Sigmoid colon (tissue), 7 donors: ENCODE results near the gene FAM241B. TPM values are rescaled to one million over a fixed set of nuclear protein-coding genes. Genes with fewer than 3 reads are reported as not detected.

Experiments used
- DNase-seq: peaks from one replicate; pipeline ENCODE4 v3.0.0-alpha.2; 2019
- H3K27ac ChIP-seq, 4 donors: fragments of 200-600 bp; sonication (generic); one replicate each; pipeline ENCODE4 v1.5.1; 2016 to 2019; ENCODE audit warnings: mild to moderate bottlenecking in 1 of 4
- H3K27me3 ChIP-seq, 3 donors: fragments of 200-600 bp; sonication (generic); one replicate each; pipeline ENCODE4 v1.5.1; 2019; ENCODE audit warnings: mild to moderate bottlenecking in 1 of 3
- H3K36me3 ChIP-seq, 4 donors: fragments of 200-600 bp; sonication (generic); one replicate each; pipeline ENCODE4 v1.5.1; 2016 to 2019
- H3K4me1 ChIP-seq, 4 donors: fragments of 200-600 bp; sonication (generic); one replicate each; pipeline ENCODE4 v1.5.1; 2017 to 2019
- H3K4me3 ChIP-seq, 4 donors: fragments of 200-600 bp; sonication (generic); one replicate each; pipeline ENCODE4 v1.5.1; 2017 to 2019; ENCODE audit warnings: mild to moderate bottlenecking in 2 of 4, moderate library complexity in 1 of 4
- H3K9me3 ChIP-seq, 4 donors: fragments of 200-600 bp in 3 of 4; sonication (generic) in 3 of 4; one replicate each; pipeline versions ENCODE4 v1.5.1 to v1.6.1; 2013 to 2019
- CTCF ChIP-seq, 4 experiments: fragments of 450-650 bp in 3 of 4; fragments of 200-600 bp in 1 of 4; IDR thresholded peaks; one replicate each; pipeline ENCODE4 v1.5.1; 2016 to 2019; ENCODE audit warnings: antibody characterized with exemption in 4 of 4, mild to moderate bottlenecking in 3 of 4, moderate library complexity in 2 of 4
- EP300 ChIP-seq, 4 donors: sonication (generic); formaldehyde crosslinking; IDR thresholded peaks; one replicate each; pipeline ENCODE4 v1.6.1; 2017; ENCODE audit warnings: antibody characterized with exemption in 4 of 4
- POLR2A ChIP-seq, 2 donors: fragments of 450-650 bp; IDR thresholded peaks; one replicate each; pipeline ENCODE4 v1.6.1; 2016; ENCODE audit warnings: antibody characterized with exemption in 2 of 2, mild to moderate bottlenecking in 2 of 2, moderate library complexity in 2 of 2
- POLR2AphosphoS5 ChIP-seq, 4 donors: sonication (generic); formaldehyde crosslinking; IDR thresholded peaks; one replicate each; pipeline ENCODE4 v1.6.1; 2017; ENCODE audit warnings: antibody characterized with exemption in 4 of 4
- WGBS, 2 donors: extraction: QIAGEN DNeasy Blood & Tissue Kit; methylation state at CpG; one replicate each; pipeline ENCODE4 v1.1.7; 2013; 5-methylcytosine and 5-hydroxymethylcytosine counted together
- intact Hi-C: fragments of 100-400 bp; cut with DNase I; formaldehyde crosslinking; loops from one replicate; pipeline ENCODE4 v1.15.1; 2023
- polyA plus RNA-seq, 3 donors: library from polyadenylated mRNA; stranded (reverse); fragments of 200-250 nt; gene quantifications; one replicate each; pipeline ENCODE4 v1.2.3, GENCODE V29; 2013
- total RNA-seq, 4 donors: library from RNA; depleted of rRNA; stranded (reverse); fragments of >200 nt; gene quantifications; one replicate each; pipeline ENCODE4 v1.1.0, GENCODE V29; 2016
- donor health status: healthy with polysubstance abuse.
- donor health status: Bipolar disorder and iron deficiency.
- donor health status: healthy.

Gene FAM241B
- total and polyA plus RNA-seq, 7 donors, result 2.5 to 6.9 (median 3.6) TPM

- no peak overlapping the region for H3K27ac ChIP-seq
- WGBS, 2 donors, result 92 to 93% methylated on average over 5 of the region's 5 CpGs
- intact Hi-C loops, result loop anchor here (5.0 to 10.0 kb wide), 2 partner anchors 231 to 399 kb away; no protein-coding TSS in a partner anchor
These were observed 6.2 kb downstream of the FAM241B start for GRCh38 chr10:69636273-69636575.

GRCh38 chr10:69636626-69637605 lies 6.9 kb downstream of the FAM241B start:
- no peak for DNase-seq
- intact Hi-C loops, result loop anchor here (5.0 to 10.0 kb wide), 2 partner anchors 232 to 400 kb away; no protein-coding TSS in a partner anchor

More at GRCh38 chr10:69636273-69636575, 6.2 kb downstream of the FAM241B start:
- Histone ChIP-seq H3K4me1 (no peaks in the 10 kb centered on the region), H3K4me3 (no peak overlapping the region), H3K9me3 (no peaks in the 10 kb centered on the region), H3K36me3 (peaks cover 0 to 9% (median 0%) of the 10 kb centered on the region in 4 donors), H3K27me3 (no peaks in the 10 kb centered on the region)
- DNase-seq, result no peak
- no peak for TF ChIP-seq POLR2A (IDR thresholded peaks at IDR 0.05)
- no peak for TF ChIP-seq POLR2AphosphoS5 (IDR thresholded peaks at IDR 0.05)
- no peak for TF ChIP-seq EP300 (IDR thresholded peaks at IDR 0.05)
- TF ChIP-seq CTCF (IDR thresholded peaks at IDR 0.05), result no peak

GRCh38 chr10:69638642-69639041 lies 8.6 kb downstream of the FAM241B start:
- Histone ChIP-seq H3K4me3 (no peak overlapping the region), H3K9me3 (no peaks in the 10 kb centered on the region), H3K27me3 (no peaks in the 10 kb centered on the region), H3K36me3 (no peaks in the 10 kb centered on the region), H3K4me1 (no peaks in the 10 kb centered on the region), H3K27ac (no peak overlapping the region)
- TF ChIP-seq POLR2A (IDR thresholded peaks at IDR 0.05), result no peak
- no peak for TF ChIP-seq CTCF (IDR thresholded peaks at IDR 0.05)
- no peak for TF ChIP-seq EP300 (IDR thresholded peaks at IDR 0.05)
- TF ChIP-seq POLR2AphosphoS5 (IDR thresholded peaks at IDR 0.05), result no peak
- 55 to 67% methylated on average over 8 of the region's 8 CpGs for WGBS, 2 donors
- peak; percentile 12 for DNase-seq
- intact Hi-C loops, result loop anchor here (2.0 to 10.0 kb wide), 3 partner anchors 124 to 401 kb away; no protein-coding TSS in a partner anchor

More at GRCh38 chr10:69636626-69637605, 6.9 kb downstream of the FAM241B start:
- H3K36me3 ChIP-seq, result peaks cover 0 to 9% (median 0%) of the 10 kb centered on the region in 4 donors
- no peaks in the 10 kb centered on the region for H3K4me1 ChIP-seq
- no peaks in the 10 kb centered on the region for H3K9me3 ChIP-seq
- TF ChIP-seq CTCF (IDR thresholded peaks at IDR 0.05), result no peak
- no peak for TF ChIP-seq POLR2AphosphoS5 (IDR thresholded peaks at IDR 0.05)
- TF ChIP-seq POLR2A (IDR thresholded peaks at IDR 0.05), result no peak
- no peak for TF ChIP-seq EP300 (IDR thresholded peaks at IDR 0.05)
- H3K4me3 ChIP-seq, result no peak overlapping the region
- 59 to 64% methylated on average over 10 of the region's 10 CpGs for WGBS, 2 donors
- H3K27me3 ChIP-seq, result no peaks in the 10 kb centered on the region
- no peak overlapping the region for H3K27ac ChIP-seq

GRCh38 chr10:69639291-69640195 lies 9.5 kb downstream of the FAM241B start:
- Histone ChIP-seq H3K27ac (no peak overlapping the region), H3K9me3 (no peaks in the 10 kb centered on the region), H3K27me3 (peaks cover 0 to 4% (median 0%) of the 10 kb centered on the region in 3 donors), H3K4me1 (no peaks in the 10 kb centered on the region), H3K4me3 (no peak overlapping the region), H3K36me3 (no peaks in the 10 kb centered on the region)
- intact Hi-C loops, result loop anchor here (2.0 to 10.0 kb wide), 4 partner anchors 125 to 402 kb away; partner anchors contain the start of gene COL13A1
- WGBS, 2 donors, result 47 to 55% methylated on average over 11 of the region's 11 CpGs
- TF ChIP-seq POLR2A (IDR thresholded peaks at IDR 0.05) (no peak), POLR2AphosphoS5 (IDR thresholded peaks at IDR 0.05) (no peak), CTCF (IDR thresholded peaks at IDR 0.05) (peak; percentile 63 to 84 (median 76)), EP300 (IDR thresholded peaks at IDR 0.05) (no peak)
- peak; percentile 41 for DNase-seq
